Measurements from ENCODE around the gene USP54. TPM values are rescaled to one million over a fixed set of nuclear protein-coding genes. Genes with fewer than 3 reads are reported as not detected.

USP54 gene
- polyA plus RNA-seq, 1 of the 3 experiments (the other 2 are of a cell fraction): 6.5 TPM

DNA sequence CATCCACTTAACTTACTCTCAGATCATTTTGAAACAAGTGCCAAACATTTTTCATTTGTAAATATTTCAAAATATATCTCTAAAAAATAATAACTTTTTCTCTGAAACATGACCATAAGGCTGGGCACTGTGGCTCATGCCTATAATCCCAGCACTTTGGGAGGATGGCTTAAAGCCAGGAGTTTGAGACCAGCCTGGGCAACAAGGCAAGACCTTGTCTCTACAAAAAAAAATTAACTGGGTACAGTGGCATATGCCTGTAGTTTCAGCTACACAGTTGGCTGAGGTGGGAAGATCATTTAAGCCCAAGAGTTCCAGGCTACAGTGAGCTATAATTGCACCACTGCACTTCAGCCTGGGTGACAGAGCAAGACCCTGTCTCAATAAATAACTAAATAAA, 36.4 kb downstream of the USP54 start:
- Histone ChIP-seq H3K27me3 (ENCODE audit: insufficient read depth) (no peaks in the 10 kb centered on the region), H3K4me1 (ENCODE audit: control insufficient read depth in 1 of 2, insufficient read depth in 2 of 2, low read depth in 1 of 2, low read length in 1 of 2) (no peaks in the 10 kb centered on the region), H3K4me3 (ENCODE audit: low read depth in 2 of 2, low read length in 1 of 2) (no peak overlapping the region), H3F3A (replicated peaks; ENCODE audit: insufficient read depth) (peaks cover 3% of the 10 kb centered on the region), H3K27ac (ENCODE audit: low read depth in 2 of 2, low read length in 1 of 2) (no peak overlapping the region), H3K36me3 (replicated peaks in 1 of 2; ENCODE audit: control insufficient read depth in 1 of 2, insufficient read depth in 2 of 2, low read length in 1 of 2) (peaks cover 0 to 3% of the 10 kb centered on the region in 2 experiments), H3K4me2 (no peak overlapping the region), H3K9me3 (no peaks in the 10 kb centered on the region), H2AFZ (ENCODE audit: low read depth) (no peak overlapping the region), H3K9me2 (no peaks in the 10 kb centered on the region), H3K9ac (no peak overlapping the region), H3K79me2 (ENCODE audit: insufficient read depth) (no peaks in the 10 kb centered on the region), H4K20me1 (ENCODE audit: insufficient read depth) (no peaks in the 10 kb centered on the region)
- POLR2A ChIA-PET: no interaction called here
- DNase-seq: no peak
- CTCF ChIA-PET: interaction anchor here (0.7 to 2.5 kb wide), 3 partner anchors 15 to 89 kb away, joined by 3 to 10 read pairs (median 6); no protein-coding TSS in a partner anchor
- no peak for TF ChIP-seq YY1 (IDR thresholded peaks at IDR 0.05; ENCODE audit: low read depth)
- TF ChIP-seq, protein P1, sequence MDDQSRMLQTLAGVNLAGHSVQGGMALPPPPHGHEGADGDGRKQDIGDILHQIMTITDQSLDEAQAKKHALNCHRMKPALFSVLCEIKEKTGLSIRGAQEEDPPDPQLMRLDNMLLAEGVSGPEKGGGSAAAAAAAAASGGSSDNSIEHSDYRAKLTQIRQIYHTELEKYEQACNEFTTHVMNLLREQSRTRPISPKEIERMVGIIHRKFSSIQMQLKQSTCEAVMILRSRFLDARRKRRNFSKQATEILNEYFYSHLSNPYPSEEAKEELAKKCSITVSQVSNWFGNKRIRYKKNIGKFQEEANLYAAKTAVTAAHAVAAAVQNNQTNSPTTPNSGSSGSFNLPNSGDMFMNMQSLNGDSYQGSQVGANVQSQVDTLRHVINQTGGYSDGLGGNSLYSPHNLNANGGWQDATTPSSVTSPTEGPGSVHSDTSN (IDR thresholded peaks at IDR 0.05): no peak
- no peak for TF ChIP-seq NRF1 (IDR thresholded peaks at IDR 0.05; ENCODE audit: low read depth, low read length)
- no peak for TF ChIP-seq TAF1 (IDR thresholded peaks at IDR 0.05; ENCODE audit: borderline replicate concordance, low read depth, low read length)
- no peak for TF ChIP-seq SIN3A (IDR thresholded peaks at IDR 0.05; ENCODE audit: borderline replicate concordance, low read depth, low read length)
- no peak for TF ChIP-seq SMC3 (IDR thresholded peaks at IDR 0.05; ENCODE audit: low read depth, low read length)
- TF ChIP-seq FOSL2 (IDR thresholded peaks at IDR 0.05; ENCODE audit: borderline replicate concordance, low read depth): no peak
- no peak for TF ChIP-seq JUND (IDR thresholded peaks at IDR 0.05)
- TF ChIP-seq ELF1 (IDR thresholded peaks at IDR 0.05): no peak
- TF ChIP-seq TEAD4 (IDR thresholded peaks at IDR 0.05; ENCODE audit: borderline replicate concordance, insufficient read depth): no peak
- TF ChIP-seq CHD2 (IDR thresholded peaks at IDR 0.05; ENCODE audit: low read length, partially characterized antibody): no peak
- TF ChIP-seq, protein P2, sequence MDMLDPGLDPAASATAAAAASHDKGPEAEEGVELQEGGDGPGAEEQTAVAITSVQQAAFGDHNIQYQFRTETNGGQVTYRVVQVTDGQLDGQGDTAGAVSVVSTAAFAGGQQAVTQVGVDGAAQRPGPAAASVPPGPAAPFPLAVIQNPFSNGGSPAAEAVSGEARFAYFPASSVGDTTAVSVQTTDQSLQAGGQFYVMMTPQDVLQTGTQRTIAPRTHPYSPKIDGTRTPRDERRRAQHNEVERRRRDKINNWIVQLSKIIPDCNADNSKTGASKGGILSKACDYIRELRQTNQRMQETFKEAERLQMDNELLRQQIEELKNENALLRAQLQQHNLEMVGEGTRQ (IDR thresholded peaks at IDR 0.05; ENCODE audit: borderline replicate concordance, low read depth, low read length): no peak
- TF ChIP-seq, protein P3, sequence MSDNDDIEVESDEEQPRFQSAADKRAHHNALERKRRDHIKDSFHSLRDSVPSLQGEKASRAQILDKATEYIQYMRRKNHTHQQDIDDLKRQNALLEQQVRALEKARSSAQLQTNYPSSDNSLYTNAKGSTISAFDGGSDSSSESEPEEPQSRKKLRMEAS (IDR thresholded peaks at IDR 0.05; ENCODE audit: low read depth): no peak
- no peak for TF ChIP-seq MEF2A (IDR thresholded peaks at IDR 0.05; ENCODE audit: borderline replicate concordance, low read depth)
- TF ChIP-seq FOXJ3 (CRISPR knock-in tag; IDR thresholded peaks at IDR 0.05): no peak
- no peak for TF ChIP-seq RFX5 (IDR thresholded peaks at IDR 0.05; ENCODE audit: low read length)

DNA sequence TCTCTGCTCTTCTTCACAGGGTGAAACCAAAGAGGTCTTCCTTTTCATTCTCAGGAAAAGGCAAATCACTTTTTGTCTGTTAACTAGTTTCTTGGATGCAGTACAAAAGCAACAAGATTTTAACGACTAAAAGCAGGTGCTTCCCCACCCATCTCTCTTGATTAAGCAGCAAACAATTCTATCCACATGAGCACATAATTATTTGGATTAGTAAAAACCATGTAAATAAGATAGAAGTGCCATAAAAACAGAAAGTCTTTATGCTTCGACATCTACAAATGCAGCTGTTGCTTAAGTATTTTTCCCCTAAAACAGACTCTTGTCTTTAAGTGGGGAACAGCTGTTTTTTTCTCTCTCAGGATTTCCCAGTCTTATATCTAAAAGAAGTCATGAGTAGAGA, 37.4 kb downstream of the USP54 start:
- no peak for DNase-seq
- Histone ChIP-seq H2AFZ (ENCODE audit: low read depth) (no peak overlapping the region), H3K27me3 (ENCODE audit: insufficient read depth) (no peaks in the 10 kb centered on the region), H3K9me2 (no peaks in the 10 kb centered on the region), H3K4me3 (ENCODE audit: low read depth in 2 of 2, low read length in 1 of 2) (no peak overlapping the region), H3K4me1 (ENCODE audit: control insufficient read depth in 1 of 2, insufficient read depth in 2 of 2, low read depth in 1 of 2, low read length in 1 of 2) (no peaks in the 10 kb centered on the region), H3K9ac (no peak overlapping the region), H3K4me2 (no peak overlapping the region), H4K20me1 (ENCODE audit: insufficient read depth) (no peaks in the 10 kb centered on the region), H3K36me3 (replicated peaks in 1 of 2; ENCODE audit: control insufficient read depth in 1 of 2, insufficient read depth in 2 of 2, low read length in 1 of 2) (peaks cover 0 to 3% of the 10 kb centered on the region in 2 experiments), H3K9me3 (no peaks in the 10 kb centered on the region), H3F3A (replicated peaks; ENCODE audit: insufficient read depth) (peaks cover 3% of the 10 kb centered on the region), H3K27ac (ENCODE audit: low read depth in 2 of 2, low read length in 1 of 2) (no peak overlapping the region), H3K79me2 (ENCODE audit: insufficient read depth) (no peaks in the 10 kb centered on the region)
- ChIA-PET POLR2A (no interaction called here), CTCF (interaction anchor here (0.7 to 2.5 kb wide), 3 partner anchors 14 to 90 kb away, joined by 3 to 10 read pairs (median 6); no protein-coding TSS in a partner anchor)
- WGBS (ENCODE audit: low lambda C conversion rate): 45% methylated on average over 2 of the region's 2 CpGs
- TF ChIP-seq, protein P4, sequence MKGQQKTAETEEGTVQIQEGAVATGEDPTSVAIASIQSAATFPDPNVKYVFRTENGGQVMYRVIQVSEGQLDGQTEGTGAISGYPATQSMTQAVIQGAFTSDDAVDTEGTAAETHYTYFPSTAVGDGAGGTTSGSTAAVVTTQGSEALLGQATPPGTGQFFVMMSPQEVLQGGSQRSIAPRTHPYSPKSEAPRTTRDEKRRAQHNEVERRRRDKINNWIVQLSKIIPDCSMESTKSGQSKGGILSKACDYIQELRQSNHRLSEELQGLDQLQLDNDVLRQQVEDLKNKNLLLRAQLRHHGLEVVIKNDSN (IDR thresholded peaks at IDR 0.05; ENCODE audit: borderline replicate concordance, low read depth): no peak
- TF ChIP-seq TEAD4 (IDR thresholded peaks at IDR 0.05; ENCODE audit: borderline replicate concordance, insufficient read depth) (no peak), FOXM1 (IDR thresholded peaks at IDR 0.05; ENCODE audit: low read depth) (no peak), NRF1 (IDR thresholded peaks at IDR 0.05; ENCODE audit: low read depth, low read length) (no peak), GATA2 (CRISPR knock-in tag; IDR thresholded peaks at IDR 0.05) (no peak)
- TF ChIP-seq, protein P5, sequence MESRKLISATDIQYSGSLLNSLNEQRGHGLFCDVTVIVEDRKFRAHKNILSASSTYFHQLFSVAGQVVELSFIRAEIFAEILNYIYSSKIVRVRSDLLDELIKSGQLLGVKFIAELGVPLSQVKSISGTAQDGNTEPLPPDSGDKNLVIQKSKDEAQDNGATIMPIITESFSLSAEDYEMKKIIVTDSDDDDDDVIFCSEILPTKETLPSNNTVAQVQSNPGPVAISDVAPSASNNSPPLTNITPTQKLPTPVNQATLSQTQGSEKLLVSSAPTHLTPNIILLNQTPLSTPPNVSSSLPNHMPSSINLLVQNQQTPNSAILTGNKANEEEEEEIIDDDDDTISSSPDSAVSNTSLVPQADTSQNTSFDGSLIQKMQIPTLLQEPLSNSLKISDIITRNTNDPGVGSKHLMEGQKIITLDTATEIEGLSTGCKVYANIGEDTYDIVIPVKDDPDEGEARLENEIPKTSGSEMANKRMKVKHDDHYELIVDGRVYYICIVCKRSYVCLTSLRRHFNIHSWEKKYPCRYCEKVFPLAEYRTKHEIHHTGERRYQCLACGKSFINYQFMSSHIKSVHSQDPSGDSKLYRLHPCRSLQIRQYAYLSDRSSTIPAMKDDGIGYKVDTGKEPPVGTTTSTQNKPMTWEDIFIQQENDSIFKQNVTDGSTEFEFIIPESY (IDR thresholded peaks at IDR 0.05; ENCODE audit: borderline replicate concordance, low read depth): no peak
- TF ChIP-seq, protein P6, sequence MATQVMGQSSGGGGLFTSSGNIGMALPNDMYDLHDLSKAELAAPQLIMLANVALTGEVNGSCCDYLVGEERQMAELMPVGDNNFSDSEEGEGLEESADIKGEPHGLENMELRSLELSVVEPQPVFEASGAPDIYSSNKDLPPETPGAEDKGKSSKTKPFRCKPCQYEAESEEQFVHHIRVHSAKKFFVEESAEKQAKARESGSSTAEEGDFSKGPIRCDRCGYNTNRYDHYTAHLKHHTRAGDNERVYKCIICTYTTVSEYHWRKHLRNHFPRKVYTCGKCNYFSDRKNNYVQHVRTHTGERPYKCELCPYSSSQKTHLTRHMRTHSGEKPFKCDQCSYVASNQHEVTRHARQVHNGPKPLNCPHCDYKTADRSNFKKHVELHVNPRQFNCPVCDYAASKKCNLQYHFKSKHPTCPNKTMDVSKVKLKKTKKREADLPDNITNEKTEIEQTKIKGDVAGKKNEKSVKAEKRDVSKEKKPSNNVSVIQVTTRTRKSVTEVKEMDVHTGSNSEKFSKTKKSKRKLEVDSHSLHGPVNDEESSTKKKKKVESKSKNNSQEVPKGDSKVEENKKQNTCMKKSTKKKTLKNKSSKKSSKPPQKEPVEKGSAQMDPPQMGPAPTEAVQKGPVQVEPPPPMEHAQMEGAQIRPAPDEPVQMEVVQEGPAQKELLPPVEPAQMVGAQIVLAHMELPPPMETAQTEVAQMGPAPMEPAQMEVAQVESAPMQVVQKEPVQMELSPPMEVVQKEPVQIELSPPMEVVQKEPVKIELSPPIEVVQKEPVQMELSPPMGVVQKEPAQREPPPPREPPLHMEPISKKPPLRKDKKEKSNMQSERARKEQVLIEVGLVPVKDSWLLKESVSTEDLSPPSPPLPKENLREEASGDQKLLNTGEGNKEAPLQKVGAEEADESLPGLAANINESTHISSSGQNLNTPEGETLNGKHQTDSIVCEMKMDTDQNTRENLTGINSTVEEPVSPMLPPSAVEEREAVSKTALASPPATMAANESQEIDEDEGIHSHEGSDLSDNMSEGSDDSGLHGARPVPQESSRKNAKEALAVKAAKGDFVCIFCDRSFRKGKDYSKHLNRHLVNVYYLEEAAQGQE (IDR thresholded peaks at IDR 0.05; ENCODE audit: low read depth, low read length): no peak
